ENCODE results near the gene CD14.

GRCh38 chr5:140590861-140591260 lies 42.1 kb downstream of the CD14 start:
- TF ChIP-seq CTCF (conservative IDR thresholded peaks at IDR 0.05 in 1 of 2, IDR thresholded peaks at IDR 0.05 in 1 of 2; ENCODE audit: low read depth in 1 of 2, low read length in 2 of 2) (no peak), EZH2 (IDR thresholded peaks at IDR 0.05; ENCODE audit: low read length, missing control alignments) (no peak)

All from fibroblast of lung (primary cell).